NCI-H460 (cell line): ENCODE data around the gene MYO5C. TPM values are rescaled to one million over a fixed set of nuclear protein-coding genes. Genes with fewer than 3 reads are reported as not detected.
A peak's percentile ranks its signal among the peaks of the same experiment; 100 is the strongest.
"Not testable (repeated sequence)": the region's sequence is repeated elsewhere in the genome, so short reads cannot be mapped to it uniquely, and the experiment has no call there.

Experiments used
- DNase-seq: peaks from one replicate; pipeline ENCODE4 v3.0.0-alpha.2; 2016; ENCODE audit warnings: low read depth; ENCODE audit errors: extremely low read depth
- total RNA-seq: library from RNA; depleted of rRNA; stranded (reverse); fragments of >200 nt; shearing (Covaris generic); gene quantifications from 2 replicates; pipeline ENCODE4 v1.2.3, GENCODE V29; 2014

Gene MYO5C
- total RNA-seq, 1 experiment from 2014 or later: 14.9 TPM

- DNase-seq: no peak
These were observed 48.7 kb downstream of the MYO5C start for GRCh38 chr15:52246686-52247431.

- DNase-seq: no peak
These were observed 51.7 kb downstream of the MYO5C start for GRCh38 chr15:52243697-52244555.

- DNase-seq: no peak
These were observed 52.3 kb downstream of the MYO5C start for GRCh38 chr15:52243286-52243685.

DNA sequence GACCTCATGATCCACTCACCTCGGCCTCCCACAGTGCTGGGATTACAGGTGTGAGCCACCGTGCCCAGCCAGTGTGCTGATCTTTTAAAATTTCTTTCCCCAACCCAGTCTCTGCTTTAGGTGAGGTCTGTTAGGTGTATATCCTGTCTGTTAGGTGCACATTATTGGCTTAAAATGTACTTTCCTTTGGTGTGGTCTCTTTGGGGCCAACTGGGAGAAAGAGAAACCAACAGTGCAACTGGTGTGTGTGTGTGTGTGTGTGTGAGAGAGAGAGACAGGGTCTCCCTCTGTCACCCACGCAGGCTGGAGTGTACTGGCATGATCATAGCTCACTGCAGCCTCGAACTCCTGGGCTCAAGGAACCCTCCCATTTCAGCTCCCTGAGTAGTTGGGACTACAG lies 54.1 kb downstream of the MYO5C start:
- DNase-seq: no peak

GRCh38 chr15:52240166-52240565 lies 55.4 kb downstream of the MYO5C start:
- no peak for DNase-seq

GRCh38 chr15:52238989-52239525 lies 56.5 kb downstream of the MYO5C start:
- not testable (repeated sequence) for DNase-seq

GRCh38 chr15:52238149-52238548 lies 57.5 kb downstream of the MYO5C start:
- DNase-seq: no peak

GRCh38 chr15:52236013-52236412 lies 59.6 kb downstream of the MYO5C start:
- DNase-seq: peak; percentile 86

GRCh38 chr15:52234596-52235541 lies 60.7 kb downstream of the MYO5C start:
- DNase-seq: no peak

DNA sequence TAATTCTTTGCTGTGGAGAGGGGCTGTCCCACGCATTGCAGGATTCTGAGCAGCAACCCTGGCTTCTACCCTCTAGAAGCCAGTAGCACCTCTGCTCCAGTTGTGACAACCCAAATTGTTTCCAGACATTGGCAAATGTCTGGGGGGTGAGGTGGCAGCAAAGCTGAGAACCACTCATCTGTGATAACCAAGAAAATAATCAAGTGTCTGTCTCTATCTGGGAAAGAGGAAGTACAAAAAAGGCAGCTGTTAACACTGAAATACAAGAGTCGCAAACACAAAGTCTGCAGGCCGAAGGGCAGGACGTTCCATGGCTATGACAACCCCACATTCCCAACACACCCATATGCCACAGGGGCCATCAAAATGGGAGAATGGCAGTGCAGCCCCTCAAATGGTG lies 62.2 kb downstream of the MYO5C start:
- DNase-seq: no peak

DNA sequence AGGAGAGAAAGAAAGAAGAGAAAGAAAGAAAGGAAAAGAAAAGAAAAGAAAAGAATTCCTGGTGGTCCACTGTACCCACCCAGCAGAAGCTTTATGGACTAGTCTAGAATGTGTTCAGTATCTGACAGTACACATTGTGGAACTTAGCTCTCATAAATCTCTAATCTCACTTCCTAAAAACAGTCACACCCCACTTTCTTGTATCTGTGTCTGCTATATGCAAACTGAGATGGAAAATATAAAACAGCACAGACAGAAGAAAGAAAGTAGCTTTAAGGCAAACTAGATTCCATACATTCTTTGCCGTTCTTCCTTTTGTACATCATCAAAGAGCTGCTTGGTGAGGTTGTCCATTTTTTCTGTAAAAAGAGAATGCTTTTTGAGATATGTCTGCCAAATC lies 63.3 kb downstream of the MYO5C start:
- no peak for DNase-seq

- no peak for DNase-seq
These were observed 65.5 kb downstream of the MYO5C start for GRCh38 chr15:52230073-52230472.

DNA sequence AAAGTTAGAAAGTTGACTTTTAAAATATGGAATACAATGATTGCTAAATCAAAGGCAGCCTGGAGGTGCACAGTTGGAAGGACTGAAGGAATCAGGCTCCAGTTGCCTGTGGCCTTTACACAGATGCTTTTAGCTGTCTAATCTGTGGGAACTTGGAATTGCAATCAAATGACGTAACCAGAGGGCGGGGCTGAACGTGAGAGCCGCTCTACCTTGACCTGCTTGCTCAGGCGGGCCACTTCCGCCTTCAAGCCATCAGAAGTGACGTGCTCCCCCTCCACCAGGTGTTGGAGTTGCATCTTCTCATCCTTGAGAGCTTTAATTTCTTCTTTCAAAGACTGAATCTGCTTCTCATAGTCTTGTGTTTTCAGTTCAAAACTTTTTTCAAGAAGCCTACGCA lies 66.7 kb downstream of the MYO5C start:
- DNase-seq: peak; percentile 24

GRCh38 chr15:52227456-52227855 lies 68.1 kb downstream of the MYO5C start:
- DNase-seq: peak; percentile 78

DNA sequence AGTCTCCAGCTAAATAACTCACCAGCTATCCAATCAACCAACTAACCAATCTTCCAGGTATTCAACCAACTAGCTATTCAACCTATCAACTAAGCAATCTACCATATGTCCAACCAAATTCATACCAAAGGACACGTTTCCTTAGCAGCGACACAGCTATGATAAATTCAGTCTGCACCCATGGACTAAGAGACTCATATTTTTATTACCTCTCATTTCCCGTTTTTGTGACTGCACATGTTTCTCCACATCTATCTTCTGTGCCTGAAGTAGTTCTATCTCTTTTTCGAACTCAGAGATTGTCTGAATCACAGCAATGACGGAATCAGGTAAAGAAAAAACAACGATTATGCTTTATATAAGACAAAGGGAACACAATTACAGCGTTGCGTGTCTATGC lies 70.4 kb downstream of the MYO5C start:
- DNase-seq: no peak

- DNase-seq: no peak
These were observed 71.4 kb downstream of the MYO5C start for GRCh38 chr15:52224211-52224610.

DNA sequence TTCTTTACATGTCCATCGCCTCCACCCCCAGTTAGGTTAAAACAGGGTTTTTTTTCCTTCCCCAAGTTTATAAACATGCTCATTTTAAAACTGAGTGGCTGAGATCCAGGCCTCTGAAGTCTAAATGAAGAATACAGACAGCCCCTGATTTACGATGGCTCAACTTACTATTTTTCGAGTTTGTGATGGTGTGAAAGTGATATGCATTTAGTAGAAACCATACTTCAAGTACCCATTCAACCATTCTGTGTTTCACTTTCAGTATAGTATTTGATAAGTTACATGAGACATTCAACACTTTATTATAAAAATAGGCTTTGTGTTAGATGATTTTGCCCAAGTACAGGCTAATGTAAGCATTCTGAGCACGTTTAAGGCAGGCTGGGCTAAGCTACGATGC lies 73.9 kb downstream of the MYO5C start:
- no peak for DNase-seq

- no peak for DNase-seq
These were observed 74.5 kb downstream of the MYO5C start for GRCh38 chr15:52220937-52221660.

- DNase-seq: no peak
These were observed 75.4 kb downstream of the MYO5C start for GRCh38 chr15:52220251-52220650.

- no peak for DNase-seq
These were observed 76.8 kb downstream of the MYO5C start for GRCh38 chr15:52218816-52219215.
